Mesenchymal stem cell (in vitro differentiated cells and primary cell): ENCODE measurements around the gene MNX1.

Experiments
- DNase-seq: peaks from one replicate; pipeline ENCODE4 v3.0.0-alpha.2; 2013
- H2AFZ ChIP-seq: one replicate; pipeline ENCODE4 v1.6.1; 2013; ENCODE audit warnings: low read depth, mild to moderate bottlenecking, control low read depth, inconsistent platforms, low read length, moderate library complexity
- H2AK5ac ChIP-seq: 2 replicates; pipeline ENCODE4 v1.6.1; 2013; ENCODE audit warnings: low read length, moderate library complexity, mild to moderate bottlenecking, inconsistent platforms; ENCODE audit not compliant: severe bottlenecking
- H2BK120ac ChIP-seq: one replicate; pipeline ENCODE4 v1.6.1; 2013; ENCODE audit warnings: low read depth, mild to moderate bottlenecking, inconsistent platforms, low read length, moderate library complexity
- H2BK12ac ChIP-seq, 2 experiments: one replicate each; pipeline ENCODE4 v1.6.1; 2013; ENCODE audit warnings: inconsistent platforms in 2 of 2, low read length in 2 of 2, mild to moderate bottlenecking in 2 of 2, moderate library complexity in 2 of 2, control low read depth in 1 of 2
- H2BK15ac ChIP-seq: one replicate; pipeline ENCODE4 v1.6.1; 2013; ENCODE audit warnings: mild to moderate bottlenecking, low read depth, inconsistent platforms; ENCODE audit not compliant: poor library complexity, severe bottlenecking
- H2BK5ac ChIP-seq: 2 replicates; pipeline ENCODE4 v1.6.1; 2013; ENCODE audit warnings: low read depth, mild to moderate bottlenecking, low read length, control low read depth, inconsistent platforms; ENCODE audit not compliant: poor library complexity, severe bottlenecking
- H3K14ac ChIP-seq, 2 experiments: one replicate each; pipeline ENCODE4 v1.6.1; 2013; ENCODE audit warnings: inconsistent platforms in 2 of 2, low read length in 2 of 2, control low read depth in 1 of 2, mild to moderate bottlenecking in 1 of 2, moderate library complexity in 1 of 2
- H3K18ac ChIP-seq, 2 experiments: one replicate each; pipeline ENCODE4 v1.6.1; 2013; ENCODE audit warnings: inconsistent platforms in 2 of 2, low read length in 2 of 2, control low read depth in 1 of 2, low read depth in 1 of 2, mild to moderate bottlenecking in 1 of 2
- H3K23ac ChIP-seq, 2 experiments: one replicate each; pipeline ENCODE4 v1.6.1; 2013; ENCODE audit warnings: inconsistent platforms in 2 of 2, low read length in 2 of 2, mild to moderate bottlenecking in 2 of 2, moderate library complexity in 2 of 2, control low read depth in 1 of 2
- H3K27ac ChIP-seq: 2 replicates; pipeline ENCODE4 v1.5.1; 2013; ENCODE audit warnings: mild to moderate bottlenecking, moderate library complexity, low read length, control low read depth, inconsistent platforms; ENCODE audit not compliant: poor library complexity, severe bottlenecking
- H3K27me3 ChIP-seq, 2 experiments: 2 replicates each; pipeline versions ENCODE4 v1.6.1 to v1.7.0; 2013; ENCODE audit warnings: low read length in 2 of 2, mild to moderate bottlenecking in 2 of 2, moderate library complexity in 2 of 2, control low read depth in 1 of 2, inconsistent platforms in 1 of 2; ENCODE audit not compliant: control insufficient read depth in 1 of 2, insufficient read depth in 1 of 2
- H3K36me3 ChIP-seq, 2 experiments: 2 replicates each; pipeline versions ENCODE4 v1.6.1 to v1.7.0; 2013; ENCODE audit warnings: low read length in 2 of 2, control low read depth in 1 of 2, inconsistent platforms in 1 of 2, low read depth in 1 of 2, mild to moderate bottlenecking in 1 of 2; ENCODE audit not compliant: insufficient read depth in 2 of 2, control insufficient read depth in 1 of 2
- H3K4ac ChIP-seq, 2 experiments: one replicate each; pipeline ENCODE4 v1.6.1; 2013; ENCODE audit warnings: inconsistent platforms in 2 of 2, low read length in 2 of 2, mild to moderate bottlenecking in 2 of 2, moderate library complexity in 2 of 2, control low read depth in 1 of 2, low read depth in 1 of 2
- H3K4me1 ChIP-seq: 2 replicates; pipeline ENCODE4 v1.6.1; 2013; ENCODE audit warnings: low read depth, low read length, control low read depth; ENCODE audit not compliant: control insufficient read depth, insufficient read depth
- H3K4me2 ChIP-seq: 2 replicates; pipeline ENCODE4 v1.6.1; 2013; ENCODE audit warnings: low read length, mild to moderate bottlenecking, inconsistent platforms; ENCODE audit not compliant: poor library complexity, severe bottlenecking
- H3K4me3 ChIP-seq, 2 experiments: 2 replicates each; pipeline versions ENCODE4 v1.5.1 to v1.7.0; 2013; ENCODE audit warnings: low read length in 2 of 2, mild to moderate bottlenecking in 2 of 2, control low read depth in 1 of 2, low read depth in 1 of 2; ENCODE audit not compliant: insufficient read depth in 1 of 2
- H3K79me1 ChIP-seq: replicated peaks from 2 replicates; pipeline ENCODE4 v1.6.1; 2013; ENCODE audit warnings: mild to moderate bottlenecking, control low read depth, low read length, inconsistent platforms; ENCODE audit not compliant: poor library complexity, severe bottlenecking
- H3K9ac ChIP-seq: 2 replicates; pipeline ENCODE4 v1.7.0; 2013; ENCODE audit warnings: mild to moderate bottlenecking, low read length, moderate library complexity
- H3K9me3 ChIP-seq: 2 replicates; pipeline ENCODE4 v1.7.0; 2013; ENCODE audit warnings: mild to moderate bottlenecking, low read length; ENCODE audit not compliant: control insufficient read depth
- H4K8ac ChIP-seq: one replicate; pipeline ENCODE4 v1.6.1; 2013; ENCODE audit warnings: inconsistent platforms, mild to moderate bottlenecking, low read length, moderate library complexity
- H4K91ac ChIP-seq: one replicate; pipeline ENCODE4 v1.6.1; 2013; ENCODE audit warnings: mild to moderate bottlenecking, low read length, inconsistent platforms
- WGBS: methylation state at CpG from one replicate; pipeline ENCODE4 v1.1.7; 2013; ENCODE audit warnings: mixed read lengths; 5-methylcytosine and 5-hydroxymethylcytosine counted together

The MNX1 gene

DNA sequence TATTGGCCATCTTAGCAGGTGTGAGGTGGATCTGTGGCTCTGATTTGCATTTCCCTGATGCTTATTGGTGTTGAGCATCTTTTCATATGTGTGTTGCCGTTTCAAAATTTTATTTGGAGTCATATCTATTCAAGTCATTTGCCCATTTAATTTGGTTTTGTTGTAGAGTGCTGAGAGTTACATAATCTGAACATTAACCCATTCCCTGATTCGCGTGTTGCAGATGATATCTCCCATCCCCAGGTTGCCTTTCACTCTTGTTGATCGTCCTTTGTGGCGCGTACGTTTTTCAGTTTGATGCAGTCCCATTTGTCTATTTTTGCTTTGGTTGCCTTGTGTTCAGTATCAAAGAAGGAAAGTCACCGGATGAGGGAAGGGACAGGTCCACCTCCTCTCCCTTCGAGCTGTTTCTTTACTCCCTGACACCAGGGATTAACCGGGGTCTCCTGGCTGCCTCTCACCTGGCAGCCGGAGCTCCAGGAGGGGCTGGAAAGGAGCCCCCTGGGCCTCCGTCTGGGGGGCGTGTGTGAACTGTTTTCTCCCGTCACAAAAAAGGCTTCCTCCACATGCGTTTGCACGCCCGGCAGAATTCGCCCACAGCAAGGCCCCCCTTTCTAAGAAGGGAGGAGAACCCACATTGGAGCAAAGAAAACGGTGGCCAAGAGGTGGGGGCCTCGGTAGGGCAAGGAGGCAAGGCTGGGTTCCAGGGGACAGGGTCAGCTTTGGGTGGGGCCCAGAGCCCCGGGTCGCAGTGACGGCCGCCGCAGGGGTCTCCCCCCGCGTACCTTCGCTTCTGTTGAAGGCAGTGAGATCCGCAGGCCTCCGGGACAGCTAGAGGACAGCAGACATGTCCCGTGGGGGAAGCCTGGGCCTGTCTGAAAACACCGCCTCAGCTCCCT lies 8.3 kb downstream of the MNX1 start:
- H2BK5ac ChIP-seq: no peak overlapping the region
- no peak overlapping the region for H2BK15ac ChIP-seq
- H2BK12ac ChIP-seq: no peak overlapping the region
- no peak overlapping the region for H4K91ac ChIP-seq
- no peak overlapping the region for H3K23ac ChIP-seq
- no peak overlapping the region for H3K27ac ChIP-seq
- peaks cover 39% of the 10 kb centered on the region for H3K4me1 ChIP-seq
- H3K4me2 ChIP-seq: no peak overlapping the region
- no peak overlapping the region for H3K4ac ChIP-seq
- H3K36me3 ChIP-seq: no peaks in the 10 kb centered on the region
- peaks cover 3% of the 10 kb centered on the region for H3K9me3 ChIP-seq
- no peaks in the 10 kb centered on the region for H3K79me1 ChIP-seq
- H3K4me3 ChIP-seq: no peak overlapping the region
- peaks cover 90 to 94% of the 10 kb centered on the region in 2 experiments for H3K27me3 ChIP-seq
- H3K18ac ChIP-seq: no peak overlapping the region
- no peak overlapping the region for H2AK5ac ChIP-seq
- H3K9ac ChIP-seq: no peak overlapping the region
- no peak overlapping the region for H4K8ac ChIP-seq
- no peak overlapping the region for H2AFZ ChIP-seq
- 6% methylated on average over 27 of the region's 32 CpGs for WGBS
- no peak overlapping the region for H3K14ac ChIP-seq
- H2BK120ac ChIP-seq: no peak overlapping the region
- DNase-seq: no peak

DNA sequence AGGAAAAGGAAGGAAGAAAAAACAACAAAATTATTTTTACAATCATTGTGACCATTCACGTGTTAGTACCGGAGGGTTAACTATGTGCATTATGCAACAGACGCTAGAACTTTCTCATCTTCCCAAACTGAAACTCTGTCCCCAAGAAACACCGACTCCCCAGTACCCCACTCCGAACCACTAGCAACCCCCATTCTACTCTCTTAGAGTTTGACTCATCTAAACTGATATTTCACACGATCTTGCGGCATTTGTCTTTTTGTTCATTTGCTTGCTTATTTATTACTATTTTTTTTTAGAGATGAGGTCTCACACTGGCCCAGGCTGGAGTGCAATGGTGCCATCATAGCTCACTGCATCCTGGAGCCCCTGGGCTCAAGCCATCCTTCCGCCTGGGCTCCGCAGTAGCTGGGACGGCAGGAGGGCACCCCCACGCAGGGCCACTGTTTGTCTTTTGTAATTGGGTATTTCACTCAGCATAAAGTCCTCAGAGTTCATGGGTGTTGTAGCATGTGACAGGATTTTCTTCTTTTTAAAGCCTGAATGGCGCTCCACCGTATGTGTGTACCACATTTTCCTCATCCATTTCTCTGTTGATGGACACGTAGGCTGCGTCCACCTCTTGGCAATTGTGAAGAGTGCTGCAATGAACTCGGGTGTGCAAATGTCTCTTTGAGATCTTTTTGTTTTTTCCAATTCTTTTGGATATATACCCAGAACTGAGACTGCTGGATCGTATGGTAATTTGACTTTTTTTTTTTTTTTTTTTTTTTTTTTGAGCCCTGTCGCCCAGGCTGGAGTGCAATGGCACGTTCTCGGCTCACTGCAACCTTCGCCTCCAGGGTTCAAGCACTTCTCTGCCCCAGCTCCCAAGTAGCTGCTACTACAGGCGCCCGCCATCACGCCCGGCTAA lies 9.5 kb downstream of the MNX1 start:
- 15% methylated on average over 19 of the region's 25 CpGs for WGBS
- H2BK5ac ChIP-seq: no peak overlapping the region
- H3K18ac ChIP-seq: no peak overlapping the region
- no peak overlapping the region for H3K23ac ChIP-seq
- no peak overlapping the region for H2AFZ ChIP-seq
- H3K27ac ChIP-seq: no peak overlapping the region
- H4K91ac ChIP-seq: no peak overlapping the region
- no peak overlapping the region for H4K8ac ChIP-seq
- H2BK12ac ChIP-seq: no peak overlapping the region
- H3K9ac ChIP-seq: no peak overlapping the region
- no peak overlapping the region for H3K4me2 ChIP-seq
- H3K14ac ChIP-seq: no peak overlapping the region
- H3K4me3 ChIP-seq: peak overlapping the region in 1 of 2 experiments; percentile 53
- no peak overlapping the region for H2BK120ac ChIP-seq
- H2AK5ac ChIP-seq: no peak overlapping the region
- peaks cover 39% of the 10 kb centered on the region for H3K4me1 ChIP-seq
- H3K4ac ChIP-seq: no peak overlapping the region
- H3K36me3 ChIP-seq: no peaks in the 10 kb centered on the region
- peak; percentile 13 for DNase-seq
- H3K27me3 ChIP-seq: peaks cover 90 to 93% of the 10 kb centered on the region in 2 experiments
- H2BK15ac ChIP-seq: no peak overlapping the region
- no peaks in the 10 kb centered on the region for H3K79me1 ChIP-seq
- H3K9me3 ChIP-seq: peaks cover 9% of the 10 kb centered on the region

DNA sequence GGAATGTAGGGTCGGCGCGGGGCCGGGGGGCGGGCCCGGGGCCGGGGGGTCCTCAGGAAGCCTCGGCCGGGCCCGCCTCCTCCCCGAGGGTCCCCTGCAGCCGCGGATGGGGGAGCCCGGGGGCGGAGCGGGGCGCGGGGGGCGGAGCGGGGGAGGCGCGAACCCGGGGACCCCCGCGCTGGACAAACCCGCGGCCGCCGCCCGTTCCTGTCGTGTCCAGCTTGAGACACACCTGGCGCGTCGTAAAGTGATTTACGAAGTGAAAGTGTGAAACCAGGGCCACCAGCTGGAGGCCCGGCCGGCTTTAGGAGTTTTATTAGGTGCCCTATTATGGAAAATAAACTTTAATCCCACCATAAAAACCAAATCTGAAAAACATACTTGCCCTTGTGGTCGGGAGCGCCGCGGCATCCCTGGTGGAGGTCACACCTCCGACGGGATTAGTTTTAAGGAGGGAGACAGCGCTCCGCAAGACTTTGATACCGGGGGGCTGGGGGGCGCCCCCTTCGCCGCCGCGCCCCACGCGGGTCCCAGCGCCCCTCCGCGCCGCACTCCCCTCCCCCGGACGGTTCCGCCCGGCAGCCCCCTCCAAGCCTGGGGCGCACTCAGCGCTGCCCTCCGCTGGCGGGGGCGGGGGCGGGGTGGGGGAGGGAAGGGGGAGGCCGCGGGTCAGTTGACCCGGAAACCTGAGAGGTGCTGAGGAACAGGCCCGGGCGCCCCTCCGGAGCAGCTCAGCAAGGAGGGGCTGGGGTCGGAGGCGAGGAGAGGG lies 10.3 kb downstream of the MNX1 start:
- Histone ChIP-seq H3K4me1 (peaks cover 34% of the 10 kb centered on the region), H3K14ac (no peak overlapping the region)
- WGBS: 3% methylated on average over 39 of the region's 75 CpGs

More for the DNA sequence above, 10.3 kb downstream of the MNX1 start:
- Histone ChIP-seq H3K4ac (no peak overlapping the region), H3K4me2 (peak overlapping the region; percentile 75), H3K36me3 (no peaks in the 10 kb centered on the region), H2BK15ac (no peak overlapping the region), H4K91ac (no peak overlapping the region), H2BK120ac (peak overlapping the region; percentile 49), H3K9ac (no peak overlapping the region), H2BK5ac (no peak overlapping the region), H2AK5ac (no peak overlapping the region), H3K9me3 (peaks cover 9% of the 10 kb centered on the region), H3K23ac (no peak overlapping the region), H3K79me1 (no peaks in the 10 kb centered on the region), H3K18ac (no peak overlapping the region), H3K27me3 (peaks cover 86 to 90% of the 10 kb centered on the region in 2 experiments), H3K27ac (no peak overlapping the region), H2BK12ac (no peak overlapping the region), H3K4me3 (peak overlapping the region; percentile 45 to 53), H4K8ac (no peak overlapping the region), H2AFZ (no peak overlapping the region)
- no peak for DNase-seq
